22Rv1 (cell line): ENCODE data around the gene OR51B5.

ENCODE experiments used
- CTCF ChIP-seq: fragments of 450-650 bp; IDR thresholded peaks from 2 replicates; pipeline ENCODE4 v1.5.1; 2017; ENCODE audit warnings: mild to moderate bottlenecking
- ZFX ChIP-seq: fragments of 450-650 bp; IDR thresholded peaks from 2 replicates; pipeline ENCODE4 v1.6.1; 2017; ENCODE audit warnings: antibody characterized with exemption, borderline replicate concordance

GRCh38 chr11:5335170-5335569 is 8.2 kb downstream of the OR51B5 start:
- no peak for TF ChIP-seq CTCF
- TF ChIP-seq ZFX, result no peak
